IgD-negative memory B cell (primary cell): ENCODE measurements around the gene FBXO33. TPM values are rescaled to one million over a fixed set of nuclear protein-coding genes. Genes with fewer than 3 reads are reported as not detected.

Source experiments
- H3K27ac Mint-ChIP-seq, 3 donors: one replicate each; pipeline ENCODE4 v1.8.0; 2020 to 2022; ENCODE audit warnings: mild to moderate bottlenecking in 3 of 3, mixed read lengths in 3 of 3, moderate library complexity in 1 of 3
- H3K27me3 Mint-ChIP-seq: one replicate; pipeline ENCODE4 v1.8.0; 2021; ENCODE audit warnings: mixed read lengths
- H3K36me3 Mint-ChIP-seq: one replicate; pipeline ENCODE4 v1.8.0; 2020; ENCODE audit warnings: mild to moderate bottlenecking, mixed read lengths
- H3K4me1 Mint-ChIP-seq, 3 donors: one replicate each; pipeline ENCODE4 v1.8.0; 2020 to 2022; ENCODE audit warnings: mixed read lengths in 3 of 3, mild to moderate bottlenecking in 1 of 3
- H3K4me3 Mint-ChIP-seq, 4 donors: one replicate each; pipeline ENCODE4 v1.8.0; 2020 to 2022; ENCODE audit warnings: mild to moderate bottlenecking in 4 of 4, mixed read lengths in 4 of 4, moderate library complexity in 3 of 4
- H3K9me3 Mint-ChIP-seq, 3 donors: one replicate each; pipeline ENCODE4 v1.8.0; 2020 to 2021; ENCODE audit warnings: mixed read lengths in 3 of 3, mild to moderate bottlenecking in 1 of 3
- polyA plus RNA-seq: library from polyadenylated mRNA; unstranded; fragments of 300-500 nt; fragmentation: Illumina TruSeq; gene quantifications from one replicate; pipeline ENCODE4 v1.2.3, GENCODE V29; 2021

Gene FBXO33
- polyA plus RNA-seq, 1 donor from 2014 or later, result 10.5 TPM

DNA sequence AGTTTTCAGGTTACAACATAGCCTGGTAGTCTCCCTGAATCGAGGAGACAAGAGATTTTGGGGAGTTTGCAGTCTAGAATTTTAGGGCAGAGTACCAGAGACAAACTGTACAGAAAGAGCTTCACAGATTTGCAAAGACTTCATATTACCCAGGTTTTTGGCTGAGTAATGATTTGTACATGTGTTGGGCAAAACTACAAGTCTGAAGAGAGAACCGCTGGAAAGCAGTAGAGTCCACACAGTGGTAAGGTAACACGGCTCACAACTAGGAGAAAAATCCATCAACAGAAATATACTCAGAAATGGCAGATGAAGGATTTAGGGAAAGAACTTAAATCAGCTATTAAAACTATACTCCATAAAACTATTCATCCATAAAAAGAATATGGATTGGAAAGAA lies 25.7 kb downstream of the FBXO33 start:
- Mint-ChIP-seq H3K4me1 (peaks cover 2 to 18% (median 15%) of the 10 kb centered on the region in 3 donors), H3K36me3 (peaks cover 12% of the 10 kb centered on the region), H3K27me3 (no peaks in the 10 kb centered on the region), H3K27ac (no peak overlapping the region), H3K9me3 (peaks cover 2 to 7% (median 2%) of the 10 kb centered on the region in 3 donors), H3K4me3 (no peak overlapping the region)

DNA sequence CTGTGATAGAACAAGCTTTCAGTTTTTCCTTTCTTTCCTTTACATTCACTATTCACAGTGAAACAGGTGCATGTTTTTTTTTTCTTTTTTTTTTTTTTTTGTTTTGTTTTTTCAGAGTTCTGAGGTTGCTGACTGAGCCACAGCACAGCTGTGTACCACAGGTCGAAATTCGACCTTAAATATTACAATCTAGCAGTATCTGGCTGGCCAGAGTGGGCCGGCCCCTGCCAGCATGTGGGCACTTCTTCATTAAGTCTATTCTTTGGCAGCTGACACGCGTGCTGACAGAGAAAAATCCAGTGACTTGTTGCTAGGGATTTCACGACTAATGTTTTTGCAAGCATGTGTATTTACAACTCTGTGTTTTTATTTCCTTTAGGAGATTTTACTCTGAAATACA lies 33.9 kb downstream of the FBXO33 start:
- no peak overlapping the region for H3K27ac Mint-ChIP-seq
- H3K27me3 Mint-ChIP-seq, result no peaks in the 10 kb centered on the region
- H3K4me1 Mint-ChIP-seq, result peaks cover 0 to 4% (median 1%) of the 10 kb centered on the region in 3 donors
- no peak overlapping the region for H3K4me3 Mint-ChIP-seq
- peaks cover 8% of the 10 kb centered on the region for H3K36me3 Mint-ChIP-seq
- H3K9me3 Mint-ChIP-seq, result no peaks in the 10 kb centered on the region

DNA sequence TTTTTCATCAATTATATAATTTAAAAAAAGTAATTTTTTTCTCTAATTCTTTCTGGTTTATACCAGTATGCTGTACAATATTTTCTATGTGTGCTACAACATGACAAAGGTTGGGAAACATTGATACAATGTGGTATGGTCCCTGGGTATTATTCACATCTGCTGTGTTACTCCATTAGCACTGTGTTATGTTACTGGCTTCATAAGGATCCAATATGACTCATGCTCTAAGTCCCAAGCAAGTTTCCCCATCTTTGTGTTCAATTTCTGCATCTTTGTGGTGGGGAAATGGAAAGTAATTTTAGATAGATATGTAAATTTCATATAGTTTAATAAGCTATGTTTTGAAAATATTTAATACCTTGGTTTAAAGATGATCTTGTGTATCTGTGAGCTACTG lies 35.8 kb downstream of the FBXO33 start:
- no peak overlapping the region for H3K4me3 Mint-ChIP-seq
- no peaks in the 10 kb centered on the region for H3K27me3 Mint-ChIP-seq
- H3K4me1 Mint-ChIP-seq, result no peaks in the 10 kb centered on the region
- no peaks in the 10 kb centered on the region for H3K9me3 Mint-ChIP-seq
- H3K36me3 Mint-ChIP-seq, result peaks cover 8% of the 10 kb centered on the region
- no peak overlapping the region for H3K27ac Mint-ChIP-seq

- Mint-ChIP-seq H3K9me3 (no peaks in the 10 kb centered on the region), H3K36me3 (peaks cover 6% of the 10 kb centered on the region), H3K4me1 (no peaks in the 10 kb centered on the region), H3K27me3 (no peaks in the 10 kb centered on the region), H3K27ac (peak overlapping the region in 1 of 3 donors; percentile 2), H3K4me3 (no peak overlapping the region)
These were observed 36.5 kb downstream of the FBXO33 start for GRCh38 chr14:39395555-39396254.

- Mint-ChIP-seq H3K36me3 (peaks cover 11% of the 10 kb centered on the region), H3K9me3 (no peaks in the 10 kb centered on the region), H3K4me1 (no peaks in the 10 kb centered on the region), H3K27me3 (no peaks in the 10 kb centered on the region), H3K27ac (no peak overlapping the region), H3K4me3 (no peak overlapping the region)
These were observed 38.9 kb downstream of the FBXO33 start for GRCh38 chr14:39393289-39393688.

DNA sequence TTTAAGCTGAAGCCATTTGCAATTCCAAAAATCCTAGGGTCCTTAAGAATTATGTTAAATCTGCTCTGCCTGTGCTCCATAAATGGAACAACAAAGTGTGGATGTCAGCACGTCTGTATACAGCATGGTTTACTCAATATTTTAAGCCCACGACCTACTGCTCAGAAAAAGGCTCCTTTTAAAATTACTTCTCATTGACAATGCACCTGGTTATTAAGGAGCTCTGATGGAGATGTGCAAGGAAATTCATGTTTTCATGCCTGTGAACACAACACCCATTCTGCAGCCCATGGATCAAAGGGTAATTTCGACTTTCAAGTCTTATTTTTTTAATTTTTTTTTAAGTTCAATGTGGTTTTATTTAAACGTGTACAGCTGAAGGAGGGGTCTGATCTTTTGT lies 48.1 kb downstream of the FBXO33 start:
- Mint-ChIP-seq H3K4me3 (no peak overlapping the region), H3K36me3 (peaks cover 11% of the 10 kb centered on the region), H3K9me3 (no peaks in the 10 kb centered on the region), H3K4me1 (no peaks in the 10 kb centered on the region), H3K27me3 (no peaks in the 10 kb centered on the region), H3K27ac (no peak overlapping the region)

- Mint-ChIP-seq H3K27ac (no peak overlapping the region), H3K4me3 (no peak overlapping the region), H3K27me3 (no peaks in the 10 kb centered on the region), H3K4me1 (no peaks in the 10 kb centered on the region), H3K36me3 (peaks cover 11% of the 10 kb centered on the region), H3K9me3 (no peaks in the 10 kb centered on the region)
These were observed 48.5 kb downstream of the FBXO33 start for GRCh38 chr14:39383741-39384140.

DNA sequence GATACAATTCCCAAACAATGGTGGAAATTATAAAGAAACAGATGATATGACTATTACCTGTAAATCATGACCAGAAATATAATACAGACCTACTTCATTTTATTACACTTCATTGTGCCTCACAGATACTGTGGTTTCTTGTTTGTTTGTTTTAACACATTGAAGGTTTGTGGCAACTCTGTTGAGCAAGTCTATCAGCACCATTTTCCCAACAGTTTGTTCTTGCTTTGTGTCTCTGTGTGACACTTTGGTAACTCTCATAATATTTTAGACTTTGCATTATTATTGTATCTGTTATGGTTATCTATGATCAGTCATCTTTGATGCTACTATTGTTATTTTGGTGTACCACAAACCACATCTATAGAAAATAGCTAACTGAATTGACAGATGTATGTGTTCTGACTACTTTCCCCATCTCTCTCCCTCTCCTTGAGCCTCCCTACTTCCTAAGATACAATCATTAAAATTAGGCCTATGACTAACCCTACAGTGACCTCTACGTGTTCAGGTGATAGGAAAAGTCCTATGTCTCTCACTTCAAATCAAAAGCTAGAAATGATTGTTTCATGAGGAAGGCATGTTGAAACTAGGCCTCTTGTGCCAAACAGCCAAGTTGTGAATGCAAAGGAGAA lies 49.1 kb downstream of the FBXO33 start:
- Mint-ChIP-seq H3K27me3 (no peaks in the 10 kb centered on the region), H3K36me3 (peaks cover 5% of the 10 kb centered on the region), H3K9me3 (no peaks in the 10 kb centered on the region), H3K4me3 (no peak overlapping the region), H3K4me1 (no peaks in the 10 kb centered on the region), H3K27ac (no peak overlapping the region)

DNA sequence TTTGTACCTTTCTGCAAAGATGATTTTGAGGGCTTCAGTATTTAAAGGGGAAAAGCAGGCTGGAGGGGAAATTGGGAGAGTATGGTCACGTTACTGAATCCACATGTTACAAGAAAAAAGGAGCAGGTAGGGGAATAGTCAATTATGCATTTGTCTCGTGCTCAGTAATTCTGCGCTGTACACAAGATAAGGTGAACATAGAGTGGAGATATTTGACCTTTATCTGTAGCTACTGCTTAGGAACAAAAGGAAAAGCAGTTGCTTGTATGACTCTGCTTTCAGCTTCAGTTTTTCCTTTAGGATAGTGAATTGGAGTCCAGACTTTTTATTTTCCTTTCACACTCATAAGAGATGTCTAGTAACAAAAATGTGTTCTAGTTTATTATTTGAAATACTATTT lies 49.8 kb downstream of the FBXO33 start:
- Mint-ChIP-seq H3K9me3 (no peaks in the 10 kb centered on the region), H3K36me3 (peaks cover 4% of the 10 kb centered on the region), H3K4me3 (no peak overlapping the region), H3K27ac (peak overlapping the region in 1 of 3 donors; percentile 35), H3K4me1 (no peaks in the 10 kb centered on the region), H3K27me3 (no peaks in the 10 kb centered on the region)

DNA sequence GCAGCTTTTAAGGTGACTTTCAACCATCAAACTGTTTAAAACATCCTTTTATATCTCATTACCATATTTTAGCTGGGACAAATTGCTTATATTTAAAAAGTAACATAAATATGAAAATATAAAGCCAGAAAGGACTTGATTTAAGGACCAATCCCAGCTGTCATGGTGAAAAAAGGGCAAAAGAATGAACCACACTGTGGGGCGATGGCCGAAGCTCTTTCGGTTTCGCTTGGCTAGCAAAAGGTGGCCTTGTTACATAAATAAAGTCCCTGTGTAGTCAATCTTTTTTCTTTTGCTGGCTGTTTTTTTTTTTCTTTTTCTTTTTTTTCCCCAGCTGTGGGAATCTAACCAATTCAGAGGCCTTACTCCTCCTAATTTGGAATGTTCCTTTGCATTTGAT lies 50.9 kb downstream of the FBXO33 start:
- Mint-ChIP-seq H3K27me3 (no peaks in the 10 kb centered on the region), H3K4me1 (no peaks in the 10 kb centered on the region), H3K9me3 (no peaks in the 10 kb centered on the region), H3K4me3 (no peak overlapping the region), H3K36me3 (peaks cover 2% of the 10 kb centered on the region), H3K27ac (no peak overlapping the region)

GRCh38 chr14:39376667-39377403 lies 55.4 kb downstream of the FBXO33 start:
- no peak overlapping the region for H3K4me3 Mint-ChIP-seq
- H3K4me1 Mint-ChIP-seq, result no peaks in the 10 kb centered on the region
- no peaks in the 10 kb centered on the region for H3K9me3 Mint-ChIP-seq
- H3K36me3 Mint-ChIP-seq, result peaks cover 6% of the 10 kb centered on the region
- H3K27me3 Mint-ChIP-seq, result no peaks in the 10 kb centered on the region
- H3K27ac Mint-ChIP-seq, result no peak overlapping the region

DNA sequence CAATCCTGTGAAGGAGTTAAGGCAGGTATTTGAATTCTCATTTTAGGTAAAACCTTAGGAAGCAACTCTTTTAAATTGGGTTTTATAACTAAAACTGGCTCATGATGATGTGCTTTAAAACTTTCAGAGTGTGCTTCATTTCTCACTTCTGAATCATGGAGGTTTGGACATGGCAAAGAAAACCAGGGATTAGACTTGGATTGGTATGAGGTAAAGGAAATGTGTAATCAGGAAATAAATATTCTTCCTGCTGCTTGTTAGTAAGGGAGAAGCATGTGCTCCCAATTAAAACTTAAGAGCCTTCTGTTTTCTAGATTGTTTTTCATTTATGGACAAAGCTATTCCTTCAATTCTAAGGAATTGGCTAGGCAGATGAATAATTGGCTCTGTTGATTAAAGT lies 57.4 kb downstream of the FBXO33 start:
- H3K36me3 Mint-ChIP-seq, result peaks cover 7% of the 10 kb centered on the region
- no peaks in the 10 kb centered on the region for H3K27me3 Mint-ChIP-seq
- no peaks in the 10 kb centered on the region for H3K9me3 Mint-ChIP-seq
- H3K27ac Mint-ChIP-seq, result no peak overlapping the region
- no peak overlapping the region for H3K4me3 Mint-ChIP-seq
- no peaks in the 10 kb centered on the region for H3K4me1 Mint-ChIP-seq

DNA sequence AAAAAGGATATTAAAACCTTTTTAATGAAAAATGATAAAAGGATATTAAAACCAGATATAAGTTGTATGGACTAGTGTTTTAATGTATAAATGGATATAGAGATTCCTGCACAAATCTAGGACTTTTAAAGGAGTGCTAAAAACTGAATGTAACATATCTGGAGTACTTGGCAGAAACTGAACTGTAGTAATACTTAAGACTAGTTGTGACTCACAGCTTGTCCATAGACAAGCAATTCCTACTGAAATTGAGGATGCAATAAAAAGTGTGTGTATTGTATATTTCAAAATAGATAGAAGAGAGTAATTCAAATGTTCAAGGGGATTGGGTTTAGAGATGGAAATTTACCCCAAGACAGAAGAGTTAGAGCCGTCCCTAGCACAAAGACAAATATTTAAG lies 59.6 kb downstream of the FBXO33 start:
- Mint-ChIP-seq H3K27me3 (no peaks in the 10 kb centered on the region), H3K27ac (no peak overlapping the region), H3K9me3 (no peaks in the 10 kb centered on the region), H3K4me3 (no peak overlapping the region), H3K4me1 (peaks cover 0 to 2% (median 0%) of the 10 kb centered on the region in 3 donors), H3K36me3 (peaks cover 8% of the 10 kb centered on the region)

DNA sequence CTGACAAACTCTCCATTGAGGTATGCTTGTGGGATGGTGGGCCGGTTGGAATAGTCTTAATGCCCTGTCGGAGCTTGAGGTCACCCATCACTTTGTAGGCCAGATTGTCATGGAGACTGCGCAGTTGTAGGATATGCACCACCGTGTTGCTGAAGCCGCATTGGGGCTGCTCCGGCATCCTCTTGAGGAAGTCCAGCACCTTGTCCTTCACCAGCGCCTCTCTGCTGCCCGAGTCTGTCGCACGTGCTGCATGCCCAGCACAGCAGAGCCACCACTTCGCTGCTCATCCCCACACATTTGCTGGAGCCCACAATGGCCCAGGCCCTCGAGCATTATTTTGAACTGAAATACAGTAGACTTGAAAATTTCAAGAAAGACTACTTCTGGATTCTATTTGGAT lies 61.8 kb downstream of the FBXO33 start:
- Mint-ChIP-seq H3K4me3 (no peak overlapping the region), H3K4me1 (peaks cover 0 to 2% (median 0%) of the 10 kb centered on the region in 3 donors), H3K9me3 (no peaks in the 10 kb centered on the region), H3K36me3 (peaks cover 14% of the 10 kb centered on the region), H3K27me3 (no peaks in the 10 kb centered on the region), H3K27ac (peak overlapping the region in 1 of 3 donors; percentile 33)

GRCh38 chr14:39369029-39369428 lies 63.2 kb downstream of the FBXO33 start:
- Mint-ChIP-seq H3K36me3 (peaks cover 20% of the 10 kb centered on the region), H3K27me3 (no peaks in the 10 kb centered on the region), H3K4me3 (no peak overlapping the region), H3K9me3 (peaks cover 0 to 4% (median 3%) of the 10 kb centered on the region in 3 donors), H3K27ac (no peak overlapping the region), H3K4me1 (peaks cover 0 to 2% (median 0%) of the 10 kb centered on the region in 3 donors)
